WERI-Rb-1 (cell line): ENCODE measurements around the gene SERTAD4.

Source experiments
- DNase-seq: peaks from one replicate; pipeline ENCODE4 v3.0.0-alpha.2; 2020
- H3K27ac ChIP-seq: fragments of 250-450 bp; sonication (Bioruptor Pico); 2 replicates; pipeline ENCODE4 v1.5.1; 2020; ENCODE audit warnings: mild to moderate bottlenecking, moderate library complexity
- H3K27me3 ChIP-seq: fragments of 250-450 bp; sonication (Bioruptor Pico); 2 replicates; pipeline ENCODE4 v1.5.1; 2021; ENCODE audit warnings: mild to moderate bottlenecking, low read depth, moderate library complexity; ENCODE audit not compliant: insufficient read depth, severe bottlenecking
- H3K36me3 ChIP-seq: fragments of 250-450 bp; sonication (Bioruptor Pico); 2 replicates; pipeline ENCODE4 v1.5.1; 2020; ENCODE audit warnings: mild to moderate bottlenecking, moderate library complexity
- H3K4me3 ChIP-seq: 2 replicates; pipeline ENCODE4 v1.5.1; 2011; ENCODE audit warnings: low read depth, mild to moderate bottlenecking, control low read depth, low read length
- H3K9me3 ChIP-seq: fragments of 250-450 bp; sonication (Bioruptor Pico); 2 replicates; pipeline ENCODE4 v1.5.1; 2021; ENCODE audit warnings: mild to moderate bottlenecking, moderate library complexity; ENCODE audit not compliant: severe bottlenecking
- CTCF ChIP-seq: IDR thresholded peaks from 2 replicates; pipeline ENCODE4 v1.5.1; 2011; ENCODE audit warnings: low read depth, mild to moderate bottlenecking, control low read depth, inconsistent platforms, low read length

Gene SERTAD4

GRCh38 chr1:210228158-210228557 is 4.4 kb upstream of the SERTAD4 start:
- TF ChIP-seq CTCF, result no peak
- no peak for DNase-seq
- Histone ChIP-seq H3K36me3 (no peaks in the 10 kb centered on the region), H3K27ac (no peak overlapping the region), H3K4me3 (no peak overlapping the region), H3K27me3 (no peaks in the 10 kb centered on the region), H3K9me3 (no peaks in the 10 kb centered on the region)

GRCh38 chr1:210230149-210230695 is 2.4 kb upstream of the SERTAD4 start:
- Histone ChIP-seq H3K27ac (no peak overlapping the region), H3K36me3 (no peaks in the 10 kb centered on the region), H3K9me3 (no peaks in the 10 kb centered on the region), H3K4me3 (no peak overlapping the region), H3K27me3 (no peaks in the 10 kb centered on the region)
- DNase-seq, result no peak
- TF ChIP-seq CTCF, result no peak

GRCh38 chr1:210231846-210232510 is 618 bp upstream of the SERTAD4 start:
- Histone ChIP-seq H3K27ac (peak overlapping the region; percentile 79), H3K36me3 (no peaks in the 10 kb centered on the region), H3K27me3 (no peaks in the 10 kb centered on the region), H3K4me3 (peak overlapping the region; percentile 89), H3K9me3 (no peaks in the 10 kb centered on the region)
- peak; percentile 40 for DNase-seq
- TF ChIP-seq CTCF, result no peak

GRCh38 chr1:210233216-210233494 is 559 bp downstream of the SERTAD4 start:
- peaks cover 2% of the 10 kb centered on the region; the same call in 1 of the 2 replicates for H3K36me3 ChIP-seq
- peak overlapping the region; percentile 89 for H3K4me3 ChIP-seq
- DNase-seq, result no peak
- no peaks in the 10 kb centered on the region for H3K27me3 ChIP-seq
- H3K27ac ChIP-seq, result peak overlapping the region; percentile 79
- no peaks in the 10 kb centered on the region for H3K9me3 ChIP-seq
- TF ChIP-seq CTCF, result no peak

GRCh38 chr1:210233495-210234328 is 1.1 kb downstream of the SERTAD4 start:
- TF ChIP-seq CTCF, result no peak
- Histone ChIP-seq H3K4me3 (peak overlapping the region; percentile 89), H3K9me3 (no peaks in the 10 kb centered on the region), H3K27me3 (no peaks in the 10 kb centered on the region), H3K36me3 (peaks cover 6% of the 10 kb centered on the region; the same call in 1 of the 2 replicates), H3K27ac (peak overlapping the region; percentile 79)
- peak; percentile 88 for DNase-seq
